Erythroblast (primary cell): ENCODE results near the gene SRRM1.

ENCODE experiments used
- GATA1 ChIP-seq: IDR thresholded peaks from 2 replicates; pipeline ENCODE4 v1.6.1; 2011; ENCODE audit warnings: low read depth, mild to moderate bottlenecking, control low read depth, low read length, moderate library complexity
- POLR2A ChIP-seq: IDR thresholded peaks from 2 replicates; pipeline ENCODE4 v1.6.1; 2011; ENCODE audit warnings: mild to moderate bottlenecking, low read length

- TF ChIP-seq POLR2A (no peak), GATA1 (no peak)
Measured at GRCh38 chr1:24599265-24599664, 43.8 kb upstream of the SRRM1 start.
